Muscle layer of duodenum (tissue), 2 donors: ENCODE measurements around the gene TINAGL1.

Experiments used
- H3K27ac ChIP-seq: one replicate; pipeline ENCODE4 v1.7.0; 2013; ENCODE audit warnings: mild to moderate bottlenecking, low read length
- H3K27me3 ChIP-seq: one replicate; pipeline ENCODE4 v1.7.0; 2013; ENCODE audit warnings: low read depth, mild to moderate bottlenecking, control low read depth, low read length
- H3K36me3 ChIP-seq, 2 donors: one replicate each; pipeline ENCODE4 v1.7.0; 2013; ENCODE audit warnings: low read length in 2 of 2, control low read depth in 1 of 2, mild to moderate bottlenecking in 1 of 2; ENCODE audit not compliant: insufficient read depth in 2 of 2, control insufficient read depth in 1 of 2
- H3K4me1 ChIP-seq, 2 donors: one replicate each; pipeline ENCODE4 v1.7.0; 2013; ENCODE audit warnings: low read length in 2 of 2, mild to moderate bottlenecking in 2 of 2, control low read depth in 1 of 2, moderate library complexity in 1 of 2; ENCODE audit not compliant: insufficient read depth in 2 of 2, control insufficient read depth in 1 of 2
- H3K4me3 ChIP-seq, 2 donors: one replicate each; pipeline ENCODE4 v1.7.0; 2013; ENCODE audit warnings: low read length in 2 of 2, low read depth in 1 of 2, mild to moderate bottlenecking in 1 of 2
- H3K9me3 ChIP-seq, 2 donors: one replicate each; pipeline ENCODE4 v1.7.0; 2013; ENCODE audit warnings: low read length in 2 of 2, control low read depth in 1 of 2, mild to moderate bottlenecking in 1 of 2; ENCODE audit not compliant: control insufficient read depth in 1 of 2
- donor health status: healthy.

TINAGL1 gene

GRCh38 chr1:31569596-31570173 lies 6.6 kb upstream of the TINAGL1 start:
- H3K27ac ChIP-seq, result no peak overlapping the region
- H3K4me1 ChIP-seq, result peaks cover 6 to 14% of the 10 kb centered on the region in 2 donors
- no peaks in the 10 kb centered on the region for H3K27me3 ChIP-seq
- no peak overlapping the region for H3K4me3 ChIP-seq
- H3K36me3 ChIP-seq, result no peaks in the 10 kb centered on the region
- no peaks in the 10 kb centered on the region for H3K9me3 ChIP-seq

- H3K4me3 ChIP-seq, result no peak overlapping the region
- no peaks in the 10 kb centered on the region for H3K27me3 ChIP-seq
- no peak overlapping the region for H3K27ac ChIP-seq
- H3K36me3 ChIP-seq, result no peaks in the 10 kb centered on the region
- peaks cover 6 to 19% of the 10 kb centered on the region in 2 donors for H3K4me1 ChIP-seq
- no peaks in the 10 kb centered on the region for H3K9me3 ChIP-seq
Measured at GRCh38 chr1:31570228-31570627, 6.1 kb upstream of the TINAGL1 start.

- Histone ChIP-seq H3K4me3 (no peak overlapping the region), H3K4me1 (peaks cover 6 to 26% of the 10 kb centered on the region in 2 donors), H3K27me3 (no peaks in the 10 kb centered on the region), H3K36me3 (no peaks in the 10 kb centered on the region), H3K9me3 (no peaks in the 10 kb centered on the region), H3K27ac (no peak overlapping the region)
Measured at GRCh38 chr1:31570906-31571305, 5.4 kb upstream of the TINAGL1 start.

GRCh38 chr1:31571340-31572295 lies 4.7 kb upstream of the TINAGL1 start:
- Histone ChIP-seq H3K27ac (no peak overlapping the region), H3K27me3 (no peaks in the 10 kb centered on the region), H3K4me3 (no peak overlapping the region), H3K9me3 (no peaks in the 10 kb centered on the region), H3K36me3 (no peaks in the 10 kb centered on the region), H3K4me1 (peaks cover 6 to 31% of the 10 kb centered on the region in 2 donors)

- no peaks in the 10 kb centered on the region for H3K27me3 ChIP-seq
- peaks cover 6 to 31% of the 10 kb centered on the region in 2 donors for H3K4me1 ChIP-seq
- no peaks in the 10 kb centered on the region for H3K36me3 ChIP-seq
- no peak overlapping the region for H3K4me3 ChIP-seq
- no peaks in the 10 kb centered on the region for H3K9me3 ChIP-seq
- peak overlapping the region; percentile 71 for H3K27ac ChIP-seq
Measured at GRCh38 chr1:31572323-31573104, 3.8 kb upstream of the TINAGL1 start.

- H3K9me3 ChIP-seq, result no peaks in the 10 kb centered on the region
- H3K27me3 ChIP-seq, result no peaks in the 10 kb centered on the region
- H3K36me3 ChIP-seq, result no peaks in the 10 kb centered on the region
- H3K4me3 ChIP-seq, result no peak overlapping the region
- H3K27ac ChIP-seq, result peak overlapping the region; percentile 71
- peaks cover 6 to 31% of the 10 kb centered on the region in 2 donors for H3K4me1 ChIP-seq
Measured at GRCh38 chr1:31573261-31573660, 3.1 kb upstream of the TINAGL1 start.

- no peaks in the 10 kb centered on the region for H3K36me3 ChIP-seq
- H3K27ac ChIP-seq, result peak overlapping the region; percentile 98
- no peaks in the 10 kb centered on the region for H3K9me3 ChIP-seq
- H3K4me3 ChIP-seq, result peak overlapping the region in 1 of 2 donors; percentile 16
- H3K27me3 ChIP-seq, result no peaks in the 10 kb centered on the region
- peaks cover 6 to 37% of the 10 kb centered on the region in 2 donors for H3K4me1 ChIP-seq
Measured at GRCh38 chr1:31574749-31575368, 1.5 kb upstream of the TINAGL1 start.

GRCh38 chr1:31575369-31576140 lies 760 bp upstream of the TINAGL1 start:
- H3K9me3 ChIP-seq, result no peaks in the 10 kb centered on the region
- H3K4me1 ChIP-seq, result peaks cover 6 to 37% of the 10 kb centered on the region in 2 donors
- peak overlapping the region; percentile 98 for H3K27ac ChIP-seq
- H3K36me3 ChIP-seq, result no peaks in the 10 kb centered on the region
- no peaks in the 10 kb centered on the region for H3K27me3 ChIP-seq
- H3K4me3 ChIP-seq, result peak overlapping the region; percentile 16 to 73

- Histone ChIP-seq H3K27me3 (no peaks in the 10 kb centered on the region), H3K27ac (peak overlapping the region; percentile 98), H3K4me3 (peak overlapping the region; percentile 73 to 91), H3K36me3 (no peaks in the 10 kb centered on the region), H3K4me1 (peaks cover 6 to 41% of the 10 kb centered on the region in 2 donors), H3K9me3 (no peaks in the 10 kb centered on the region)
Measured at GRCh38 chr1:31576743-31577455, 584 bp downstream of the TINAGL1 start.
